CD4-positive, alpha-beta T cell treated with Interleukin-4 for 4 hours (primary cell): ENCODE data around the gene IP6K1.
A peak's percentile ranks its signal among the peaks of the same experiment; 100 is the strongest.
"Not testable (repeated sequence)": the region's sequence is repeated elsewhere in the genome, so short reads cannot be mapped to it uniquely, and the experiment has no call there.

Experiments
- DNase-seq: peaks from one replicate; pipeline ENCODE4 v3.0.0-alpha.2; 2020

Gene IP6K1

DNA sequence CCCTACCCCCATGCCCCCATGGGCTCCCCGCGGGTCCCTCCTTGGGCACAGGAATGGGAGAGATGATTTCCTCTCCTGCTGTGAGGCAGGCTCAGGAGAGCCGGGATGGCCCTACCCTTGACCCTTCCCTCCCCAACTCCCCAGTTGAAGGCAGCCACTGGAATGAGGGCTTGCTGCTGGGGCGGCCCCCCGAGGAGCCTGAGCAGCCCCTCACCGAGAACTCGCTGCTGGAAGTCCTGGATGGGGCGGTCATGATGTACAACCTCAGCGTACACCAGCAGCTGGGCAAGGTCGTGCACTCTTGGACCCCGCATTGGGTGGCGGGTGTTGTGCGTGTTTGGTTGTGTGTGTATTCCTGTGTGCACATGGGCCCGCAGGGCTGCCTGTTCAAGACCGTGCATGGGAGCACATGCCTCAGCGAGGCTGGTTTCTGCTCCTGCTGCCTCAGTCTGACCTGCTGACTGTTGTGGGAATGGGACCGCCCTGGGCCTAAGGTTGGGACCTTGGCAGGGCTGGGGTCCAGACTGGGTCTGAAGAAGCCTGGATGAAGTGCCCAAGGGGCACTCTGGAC, 80.9 kb downstream of the IP6K1 start:
- no peak for DNase-seq

DNA sequence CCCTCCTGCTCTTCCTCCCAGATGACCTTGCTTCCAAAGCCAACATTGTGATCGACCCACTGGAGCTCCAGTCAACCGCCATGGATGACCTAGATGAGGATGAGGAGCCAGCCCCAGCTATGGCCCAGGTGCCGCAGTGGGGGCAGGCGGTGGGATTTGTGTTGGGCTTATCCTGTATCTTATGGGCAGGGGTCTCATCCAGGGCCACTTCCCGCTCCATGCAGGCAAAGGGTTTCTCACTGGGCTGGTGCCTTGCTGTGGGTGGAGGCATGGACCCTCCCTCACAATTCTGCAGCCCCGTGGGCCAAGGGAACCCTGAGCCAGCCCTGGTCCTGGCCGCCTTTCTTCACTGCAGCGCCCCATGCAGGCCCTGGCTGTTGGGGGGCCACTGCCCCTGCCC, 81.7 kb downstream of the IP6K1 start:
- DNase-seq = no peak

DNA sequence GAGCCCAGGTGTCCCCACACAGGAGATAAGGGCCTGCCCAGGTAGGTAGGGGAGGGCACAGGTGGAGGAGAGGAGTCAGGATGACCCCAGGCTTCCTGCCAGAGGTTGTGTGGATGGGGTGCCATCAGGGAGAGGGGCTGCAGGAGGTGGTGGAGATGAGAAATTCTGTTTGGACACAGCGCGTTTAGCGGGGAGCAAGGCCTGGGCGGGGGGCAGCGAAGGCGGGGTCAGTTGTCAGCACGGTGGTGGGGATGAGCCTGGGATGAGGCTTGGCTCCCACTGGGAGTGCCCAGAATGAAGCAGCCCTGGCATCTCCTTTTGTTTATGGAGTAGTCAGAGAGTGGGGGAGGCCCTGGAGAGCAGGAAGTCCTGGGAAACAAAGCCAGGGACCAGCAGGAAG, 82.4 kb downstream of the IP6K1 start:
- no peak for DNase-seq

DNA sequence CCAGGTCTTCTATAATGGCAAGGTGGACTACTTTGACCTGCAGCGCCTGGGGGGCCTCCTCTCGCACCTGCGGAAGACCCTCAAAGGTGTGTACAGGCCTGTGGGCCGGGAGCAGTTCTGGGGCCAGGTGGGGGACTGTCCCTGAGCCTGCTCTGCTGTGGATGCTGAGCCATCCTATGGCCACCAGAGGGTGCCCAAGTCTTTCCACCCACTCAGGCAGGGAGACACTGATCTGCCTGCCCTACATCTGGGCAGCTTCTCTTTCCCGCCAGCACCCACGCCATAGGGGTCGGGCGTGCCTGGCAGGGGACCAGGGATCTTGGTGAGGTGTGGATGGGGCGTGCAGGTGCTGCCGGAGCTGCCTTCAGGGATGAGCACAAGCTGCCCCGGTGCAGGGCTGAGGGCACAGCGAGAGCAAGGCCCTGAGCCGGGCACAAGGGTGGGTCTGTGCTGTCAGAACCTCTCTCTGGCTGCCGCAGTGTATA, 82.9 kb downstream of the IP6K1 start:
- peak; percentile 66 for DNase-seq

DNA sequence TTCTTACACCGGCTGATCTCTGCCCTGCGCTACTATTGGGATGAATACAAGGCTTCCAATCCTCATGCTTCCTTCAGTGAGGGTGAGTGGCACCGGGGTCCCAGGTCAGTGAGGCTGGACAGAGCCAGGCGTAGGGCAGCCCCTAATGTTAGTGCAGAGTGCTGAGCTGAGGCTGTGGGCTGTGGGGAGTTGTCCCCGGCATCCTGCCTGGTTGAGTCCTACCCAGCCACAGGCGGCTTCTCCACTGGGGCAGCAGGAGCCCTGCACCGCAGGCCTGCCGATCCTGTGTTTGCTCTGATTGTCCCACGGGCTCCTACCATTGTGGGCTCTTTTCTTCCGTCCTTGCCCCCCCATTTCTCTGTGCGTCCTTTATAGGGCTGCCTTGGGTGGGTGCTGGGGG, 83.7 kb downstream of the IP6K1 start:
- no peak for DNase-seq

DNA sequence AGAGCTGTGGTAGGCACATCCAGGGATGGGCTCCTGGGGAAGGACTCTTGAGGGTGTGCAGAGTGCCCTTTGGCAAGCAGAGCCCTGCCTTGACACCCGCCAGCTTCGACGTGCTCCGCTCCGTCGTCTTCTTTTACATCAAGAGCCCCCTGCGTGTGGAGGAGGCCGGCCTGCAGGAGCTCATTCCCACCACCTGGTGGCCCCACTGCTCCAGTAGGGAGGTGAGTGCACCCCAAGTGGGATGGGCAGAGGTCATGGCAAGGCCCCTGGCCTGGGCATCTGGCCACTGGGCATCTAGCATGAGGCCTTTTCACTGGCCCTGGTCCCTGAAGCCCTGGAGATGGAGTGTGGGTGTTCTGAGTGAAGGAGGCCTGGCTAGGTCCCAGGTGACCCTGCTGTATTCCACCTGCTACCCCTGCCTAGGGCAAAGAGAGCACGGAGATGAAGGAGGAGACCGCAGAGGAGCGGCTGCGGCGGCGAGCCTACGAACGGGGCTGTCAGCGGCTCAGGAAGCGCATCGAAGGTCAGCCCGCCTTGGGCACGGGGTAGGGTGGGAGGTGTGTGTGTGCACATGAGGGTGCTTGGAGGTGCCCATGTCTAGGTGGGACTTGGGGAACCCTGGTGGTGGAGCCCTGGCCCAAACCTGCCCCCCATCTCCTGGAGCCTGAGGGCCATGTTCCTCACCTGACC, 84.8 kb downstream of the IP6K1 start:
- no peak for DNase-seq

DNA sequence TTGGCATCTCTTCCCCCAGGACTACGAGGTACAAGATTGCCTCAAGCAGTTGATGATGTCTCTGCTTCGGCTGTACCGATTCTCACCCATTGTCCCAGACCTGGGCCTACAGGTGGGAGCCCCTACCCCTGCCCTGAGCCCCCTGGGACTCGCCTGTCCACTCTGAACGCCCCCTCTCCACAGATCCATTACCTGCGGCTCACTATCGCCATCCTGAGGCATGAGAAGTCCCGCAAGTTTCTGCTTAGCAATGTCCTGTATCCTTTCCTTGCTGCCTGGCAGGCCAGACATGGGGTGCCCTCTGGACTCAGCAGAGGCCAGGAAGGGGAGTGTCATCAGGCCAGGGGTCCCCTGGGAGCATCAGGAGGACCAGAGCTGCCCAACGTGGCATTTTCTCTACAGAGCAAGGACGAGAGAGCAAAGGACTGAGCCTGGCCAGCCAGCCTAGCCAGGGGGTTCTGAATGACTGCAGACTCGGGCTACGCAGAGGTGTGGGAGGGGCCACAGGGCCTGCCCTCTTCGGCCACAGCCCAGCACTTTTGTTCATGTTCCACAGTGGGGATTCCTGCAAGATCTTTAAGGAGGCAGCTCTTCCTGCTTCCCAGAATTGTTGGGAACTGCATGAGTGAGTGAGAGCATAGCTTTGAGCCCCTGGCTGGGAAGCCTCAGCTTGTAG, 85.8 kb downstream of the IP6K1 start:
- DNase-seq = no peak

DNA sequence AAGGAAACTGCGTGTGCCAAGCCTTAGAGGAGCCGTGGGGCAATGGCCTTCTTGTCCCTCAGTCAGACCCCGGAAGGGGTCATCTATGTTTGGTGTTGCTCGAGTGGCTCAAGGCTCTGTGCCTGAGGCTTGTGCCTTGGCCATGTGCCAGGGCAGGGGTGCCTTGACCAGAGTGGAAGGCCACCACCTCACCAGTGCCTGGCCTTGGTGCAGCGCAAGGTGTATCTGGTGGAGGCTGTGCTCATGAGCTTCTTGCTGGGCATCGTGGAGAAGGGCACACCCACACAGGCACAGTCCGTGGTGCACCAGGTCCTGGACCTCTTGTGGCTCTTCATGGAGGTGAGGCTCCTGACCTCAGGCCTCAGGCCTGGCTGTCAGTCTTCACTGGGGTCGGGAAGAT, 86.3 kb downstream of the IP6K1 start:
- DNase-seq = no peak

DNA sequence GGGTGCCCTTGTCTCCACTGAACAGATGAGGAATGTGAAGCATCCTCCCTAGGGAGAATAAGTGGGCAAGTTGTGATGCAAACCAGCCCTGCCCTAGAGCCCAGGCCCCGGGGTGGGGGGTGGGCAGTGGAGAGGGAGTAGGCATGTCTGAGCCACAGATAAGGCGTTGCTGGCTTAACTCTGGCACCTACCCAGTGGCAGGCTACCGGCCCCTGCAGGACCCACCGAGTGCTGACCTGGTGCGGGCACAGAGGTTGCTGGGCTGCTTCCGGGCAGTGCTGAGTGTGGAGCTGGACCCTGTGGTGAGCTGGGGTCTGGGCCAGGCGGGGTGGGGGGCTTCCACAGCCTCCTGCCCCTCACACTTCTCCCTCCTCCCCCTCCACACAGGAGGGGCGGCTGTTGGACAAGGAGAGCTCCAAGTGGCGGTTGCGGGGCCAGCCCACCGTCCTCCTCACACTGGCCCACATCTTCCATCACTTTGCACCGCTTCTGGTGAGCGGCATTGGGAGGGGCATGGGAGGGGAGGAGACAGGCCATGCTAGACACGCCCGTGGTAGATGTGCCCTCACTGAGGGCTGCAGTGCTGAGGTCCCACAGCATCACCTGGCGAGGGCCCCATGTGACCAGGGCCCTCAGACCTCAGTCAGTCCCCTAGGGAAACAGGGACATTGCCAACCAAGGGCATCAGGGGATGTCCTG, 86.9 kb downstream of the IP6K1 start:
- DNase-seq = no peak

DNA sequence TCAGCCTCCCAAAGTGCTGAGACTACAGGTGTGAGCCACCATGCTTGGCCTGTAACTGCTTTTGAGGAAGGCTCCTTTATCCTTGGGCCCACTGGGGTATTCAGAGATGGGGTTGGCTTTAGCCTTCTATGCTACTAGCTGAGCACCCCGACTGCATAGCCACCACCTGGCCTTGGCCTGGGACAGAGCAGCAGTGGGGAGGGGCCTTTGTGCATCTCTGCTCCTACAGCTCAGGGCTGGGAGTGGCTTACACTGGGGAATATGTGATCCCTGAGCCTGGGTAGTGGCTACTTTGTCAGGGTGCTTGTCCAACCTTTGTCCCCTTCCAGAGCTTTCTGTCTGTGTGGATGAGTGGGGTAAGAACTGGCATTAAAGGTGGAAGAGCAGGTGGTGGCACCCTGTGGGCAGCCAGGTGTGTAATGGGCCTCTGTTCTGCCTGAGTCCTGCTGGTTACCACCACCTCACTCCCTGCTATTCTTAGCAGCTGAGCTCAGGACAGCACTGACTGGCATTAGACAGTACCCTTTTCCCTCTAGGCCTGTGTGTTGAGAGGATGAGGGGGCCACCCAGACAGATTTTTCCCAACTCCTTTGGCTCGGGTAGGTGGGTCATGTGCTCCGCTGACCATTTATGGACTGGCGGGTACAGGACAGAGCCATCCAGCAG, 90.9 kb downstream of the IP6K1 start:
- not testable (repeated sequence) for DNase-seq

DNA sequence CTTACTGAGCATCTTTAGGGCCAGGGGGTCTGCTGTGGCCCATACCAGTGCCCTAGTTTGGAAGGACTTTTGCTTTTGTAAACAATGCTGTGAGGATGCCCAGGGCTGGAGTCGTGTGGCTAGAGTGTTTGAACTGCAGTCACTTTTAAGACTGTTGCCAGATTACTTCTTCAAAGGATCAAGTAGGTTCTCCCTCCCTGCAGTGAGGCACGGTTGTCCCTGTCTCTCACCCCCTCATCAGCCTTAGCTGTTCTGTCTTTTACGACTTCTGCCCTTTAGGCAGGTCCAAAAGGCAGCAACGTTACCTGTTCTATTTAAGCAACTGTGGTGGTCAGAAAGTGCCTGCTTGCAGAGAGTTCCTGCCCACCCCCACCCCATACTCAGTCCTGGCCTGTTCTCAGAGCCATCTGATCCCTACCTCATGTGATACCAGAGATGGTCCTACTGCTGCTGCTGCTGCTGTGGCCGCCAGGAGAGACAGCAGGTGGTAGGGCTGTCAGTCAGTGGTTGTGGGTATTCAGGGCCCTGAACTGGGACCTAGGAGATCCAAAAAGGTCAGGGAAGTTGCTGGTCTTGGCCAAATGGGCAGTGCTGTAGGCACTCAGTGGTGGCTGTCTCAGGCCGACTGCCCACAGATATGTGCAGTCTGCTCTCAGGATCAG, 91.8 kb downstream of the IP6K1 start:
- DNase-seq = not testable (repeated sequence)

DNA sequence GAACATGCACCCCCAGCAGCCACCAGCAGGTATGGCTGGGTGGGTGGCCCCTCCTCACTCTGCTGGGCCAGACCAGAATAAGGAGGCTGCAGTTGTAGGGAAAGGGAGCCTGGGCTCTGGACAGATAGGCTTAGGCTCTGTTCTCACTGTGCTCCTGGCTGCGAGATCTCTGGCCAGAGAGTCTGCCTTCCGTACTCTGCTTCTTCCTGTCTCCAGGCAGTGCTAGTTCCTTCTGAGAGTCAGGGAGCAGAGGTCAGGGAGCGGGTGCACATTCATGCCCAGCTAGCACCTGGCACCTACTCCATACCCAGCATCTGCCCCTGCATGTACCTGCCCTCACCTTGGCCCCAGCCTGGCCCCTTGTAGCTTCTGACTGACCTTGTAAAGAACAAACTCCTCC, 94.9 kb downstream of the IP6K1 start:
- not testable (repeated sequence) for DNase-seq

DNA sequence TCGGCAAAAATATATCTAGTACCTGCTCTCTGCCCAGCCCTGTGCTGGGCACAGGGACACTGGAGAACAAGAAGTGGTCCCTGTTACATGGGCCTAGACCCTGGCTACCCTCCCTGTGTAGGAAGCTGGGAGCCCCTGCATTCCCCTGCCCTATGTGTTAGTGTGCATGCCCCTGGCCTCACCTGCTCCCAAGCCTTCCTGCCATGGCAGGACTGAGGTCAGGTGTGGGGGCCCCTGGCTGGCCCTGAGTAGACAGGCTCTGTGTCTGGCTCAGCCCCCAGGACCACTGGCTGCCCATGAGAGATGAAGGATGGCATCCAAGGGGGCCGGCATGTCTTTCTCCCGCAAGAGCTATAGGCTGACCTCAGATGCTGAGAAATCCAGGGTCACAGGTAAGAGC, 95.5 kb downstream of the IP6K1 start:
- DNase-seq = not testable (repeated sequence)

DNA sequence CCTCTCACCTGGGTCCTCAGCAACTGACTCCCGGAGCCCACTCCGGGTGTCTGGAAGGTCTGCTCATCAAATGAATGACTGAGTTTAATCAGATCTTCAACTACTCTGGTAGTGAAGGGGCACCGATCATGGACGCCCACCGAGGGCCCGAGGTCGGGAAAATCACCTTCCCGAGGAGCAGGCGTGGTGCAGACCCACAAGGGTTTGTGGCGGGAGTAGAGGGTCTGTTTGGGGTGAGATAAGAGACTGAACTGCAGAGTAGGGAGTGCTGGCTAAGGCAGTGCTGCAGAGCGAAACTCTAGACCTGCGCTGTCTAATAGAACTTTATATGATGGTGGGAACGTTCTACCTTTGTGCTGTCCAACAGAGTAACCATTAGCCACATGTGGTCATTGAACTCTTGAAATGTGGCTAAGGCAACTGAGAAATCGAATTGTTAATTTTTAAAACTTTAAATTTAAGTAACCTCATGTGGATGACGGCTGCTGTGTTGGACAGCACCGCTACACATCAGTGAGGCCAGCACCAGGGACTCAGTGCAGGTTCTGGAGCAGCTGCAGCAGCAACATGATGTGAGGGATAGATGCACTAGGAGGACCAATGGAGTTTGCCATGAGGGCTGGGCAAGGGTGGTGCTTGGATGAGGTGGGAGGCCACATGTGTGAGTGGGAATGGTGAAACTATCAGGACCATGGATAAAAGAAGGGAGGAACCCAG, 96.3 kb downstream of the IP6K1 start:
- DNase-seq = not testable (repeated sequence)

DNA sequence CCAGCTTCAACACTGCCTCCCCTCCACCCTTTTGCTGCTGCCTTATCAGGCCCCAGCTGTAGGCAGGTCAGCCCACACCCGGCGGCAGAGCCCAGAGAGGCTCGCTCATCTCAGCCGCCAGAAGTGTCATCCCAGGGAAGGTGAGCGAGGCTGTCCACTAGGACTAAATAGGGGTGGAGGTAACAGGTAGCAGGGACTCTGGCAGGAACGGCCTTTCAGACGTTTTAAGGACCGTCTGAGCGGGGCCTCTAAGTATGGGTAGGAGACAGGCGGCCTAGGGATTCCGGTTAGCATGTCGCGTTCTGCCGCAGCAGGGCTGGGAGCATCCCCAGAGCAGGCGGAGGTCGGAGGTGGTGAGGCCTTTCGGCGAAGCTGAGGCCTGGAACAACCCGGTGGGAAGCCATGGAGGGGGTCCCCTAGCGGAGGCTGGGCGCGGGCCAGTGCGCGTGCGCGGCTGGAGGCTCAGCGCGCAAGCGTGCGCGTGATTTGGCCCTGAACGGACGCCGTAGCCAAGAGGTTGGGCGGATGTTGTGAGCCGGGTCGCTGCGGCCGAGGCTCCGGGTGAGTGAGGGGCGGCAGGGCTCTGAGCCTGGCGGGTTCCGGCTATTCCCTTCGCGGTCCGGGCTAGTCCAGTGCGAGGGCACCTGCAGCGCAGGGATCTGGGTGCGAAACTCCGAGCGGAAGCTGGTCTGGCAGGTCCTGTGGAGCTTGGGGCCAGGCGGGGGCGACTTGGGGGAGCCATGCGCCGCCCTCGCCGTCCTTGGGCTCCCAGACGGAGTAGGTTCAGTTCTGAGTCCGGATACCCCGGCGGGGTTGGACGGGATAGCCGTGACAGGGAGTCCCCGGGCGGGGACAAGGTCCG, 97.1 kb downstream of the IP6K1 start, which contains the start of the genes MST1 and RNF123:
Gene MST1 (minus strand): TSS at position 429 of the 862 bp plus-strand sequence. CDS start 783 bp downstream, outside the sequence.
Gene RNF123 (plus strand): TSS at position 512 of the 862 bp plus-strand sequence. CDS start 1,609 bp downstream, outside the sequence.
- peak; percentile 91 for DNase-seq

DNA sequence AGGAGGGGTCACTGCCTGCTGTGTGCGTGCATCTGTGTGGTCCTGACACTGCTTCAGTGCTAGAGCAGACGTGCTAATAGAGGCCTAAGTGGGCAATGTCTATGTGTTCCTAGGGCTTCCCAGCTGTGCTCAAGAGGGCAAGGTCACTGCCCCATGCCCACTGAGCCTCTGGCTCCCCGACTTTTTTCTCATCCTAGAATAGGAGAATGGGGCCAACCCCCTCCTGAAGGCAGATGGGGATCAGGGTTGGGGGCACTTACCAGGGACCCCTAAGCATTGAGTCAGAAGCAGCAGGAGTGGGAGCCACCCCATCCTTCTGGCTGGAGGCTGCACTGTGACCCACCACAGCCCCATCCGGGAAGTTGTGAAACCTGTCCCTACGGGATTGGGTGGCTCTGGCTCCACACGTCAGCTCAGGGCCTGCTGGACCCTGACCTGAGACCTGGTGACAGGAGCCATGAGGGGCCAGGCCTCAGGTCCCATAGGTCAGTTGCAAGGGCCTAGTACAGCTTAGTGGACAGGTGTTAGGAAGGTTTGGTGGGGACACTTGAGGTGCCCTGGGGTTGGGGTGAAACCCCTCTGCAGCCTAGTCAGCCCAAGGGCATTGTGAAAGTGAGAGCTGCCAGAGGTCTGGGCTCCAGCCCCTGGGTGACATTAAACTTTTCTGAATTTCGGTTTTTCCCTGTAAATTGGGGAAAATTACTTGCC, 97.8 kb downstream of the IP6K1 start:
- DNase-seq = not testable (repeated sequence)

DNA sequence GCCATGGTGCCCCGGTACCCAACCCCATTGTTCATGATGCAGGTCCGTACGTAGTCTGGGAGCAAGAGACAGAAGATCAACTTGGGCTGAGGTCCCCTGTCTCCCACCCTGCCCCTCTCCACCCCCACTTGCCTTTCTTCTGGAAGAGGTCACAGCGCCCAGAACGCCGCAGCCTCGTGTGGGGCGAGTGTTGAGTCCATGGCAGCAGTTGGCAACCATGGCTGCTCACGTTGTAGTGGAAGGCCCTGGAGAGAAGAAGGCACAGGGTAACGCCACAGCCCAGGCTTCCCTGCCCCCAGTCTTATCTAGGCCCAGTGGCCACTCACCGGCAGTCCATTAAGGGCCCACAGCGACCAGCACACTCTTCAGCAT, 98.9 kb downstream of the IP6K1 start:
- DNase-seq = not testable (repeated sequence)

DNA sequence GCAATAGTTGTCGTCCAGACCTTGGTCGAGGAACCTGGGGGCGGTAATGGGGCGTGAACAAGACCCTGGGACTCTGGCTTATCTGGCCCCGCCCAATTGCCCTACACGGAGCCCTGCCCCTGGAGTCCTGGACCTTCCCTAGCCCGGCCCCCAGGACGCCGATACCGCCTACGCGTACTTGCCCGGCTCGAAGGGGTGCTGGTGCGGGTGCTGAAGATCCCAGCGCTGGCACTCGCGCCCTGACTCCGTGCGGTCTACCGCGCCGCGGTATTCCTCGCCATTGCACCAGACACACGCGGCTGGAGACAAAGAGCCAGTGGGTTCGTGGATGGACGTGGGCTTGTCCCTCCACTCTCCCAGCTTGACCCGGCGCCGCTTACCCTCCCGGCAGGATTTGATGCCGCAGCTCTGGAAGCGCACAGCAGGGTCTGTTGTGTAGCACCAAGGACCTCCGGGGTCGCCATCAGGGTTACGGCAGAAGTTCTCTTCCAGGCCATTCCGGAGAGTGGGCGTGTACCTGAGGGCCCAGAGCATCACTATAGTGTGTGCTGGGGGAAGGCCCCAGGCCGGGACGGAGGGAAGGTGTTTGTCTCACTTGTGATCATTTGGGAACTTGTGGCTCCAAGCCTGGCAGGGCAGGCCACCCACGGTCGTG, 99.4 kb downstream of the IP6K1 start:
- peak; percentile 10 for DNase-seq

DNA sequence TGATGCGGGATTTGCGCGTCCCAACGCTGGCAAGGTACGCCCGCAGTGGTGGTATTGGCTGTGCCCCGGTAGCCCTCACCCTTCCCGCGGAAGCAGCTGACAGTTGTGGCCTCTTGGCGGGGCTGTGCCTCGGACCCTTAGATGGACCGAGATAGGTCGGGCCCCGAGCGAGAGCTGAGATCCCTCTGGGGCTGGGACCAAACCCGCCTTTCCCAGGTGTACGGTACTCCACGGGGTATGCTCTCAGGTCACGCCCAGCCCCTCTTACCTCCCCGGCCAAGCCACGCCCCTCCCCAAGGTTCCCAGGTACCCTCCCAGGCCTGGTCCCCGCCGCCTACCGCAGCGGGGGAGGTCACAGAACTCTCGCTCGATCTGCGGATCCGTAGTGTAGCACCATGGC, 100.0 kb downstream of the IP6K1 start:
- peak; percentile 11 for DNase-seq
